Brain microvascular endothelial cell (primary cell): ENCODE data around the gene ARHGAP22.
A peak's percentile ranks its signal among the peaks of the same experiment; 100 is the strongest.

Experiments used
- DNase-seq: peaks from one replicate; pipeline ENCODE4 v3.0.0-alpha.2; 2020
- H3K27ac ChIP-seq: fragments of 250-450 bp; sonication (Bioruptor Pico); 2 replicates; pipeline ENCODE4 v1.5.1; 2020; ENCODE audit warnings: mild to moderate bottlenecking, moderate library complexity
- H3K27me3 ChIP-seq: fragments of 250-450 bp; sonication (Bioruptor Pico); replicated peaks from 2 replicates; pipeline ENCODE4 v1.5.1; 2020; ENCODE audit warnings: mild to moderate bottlenecking
- H3K36me3 ChIP-seq: fragments of 250-450 bp; sonication (Bioruptor Pico); replicated peaks from 2 replicates; pipeline ENCODE4 v1.5.1; 2020; ENCODE audit warnings: mild to moderate bottlenecking
- H3K4me3 ChIP-seq: 2 replicates; pipeline ENCODE4 v1.5.1; 2011; ENCODE audit warnings: low read depth, mild to moderate bottlenecking, control low read depth, low read length, moderate library complexity
- in situ Hi-C: cut with HindIII; loops from 2 replicates; pipeline ENCODE4 v1.10.0; 2017; ENCODE audit warnings: low sequenced_read_pairs, low pct_ligation_motif_present
- TF ChIP-seq, protein P1 (sequence below): IDR thresholded peaks from 2 replicates; pipeline ENCODE4 v1.5.1; 2011; ENCODE audit warnings: low read depth, mild to moderate bottlenecking, moderate library complexity, low read length, control low read depth, inconsistent platforms; ENCODE audit errors: missing control alignments

The ARHGAP22 gene, protein sequence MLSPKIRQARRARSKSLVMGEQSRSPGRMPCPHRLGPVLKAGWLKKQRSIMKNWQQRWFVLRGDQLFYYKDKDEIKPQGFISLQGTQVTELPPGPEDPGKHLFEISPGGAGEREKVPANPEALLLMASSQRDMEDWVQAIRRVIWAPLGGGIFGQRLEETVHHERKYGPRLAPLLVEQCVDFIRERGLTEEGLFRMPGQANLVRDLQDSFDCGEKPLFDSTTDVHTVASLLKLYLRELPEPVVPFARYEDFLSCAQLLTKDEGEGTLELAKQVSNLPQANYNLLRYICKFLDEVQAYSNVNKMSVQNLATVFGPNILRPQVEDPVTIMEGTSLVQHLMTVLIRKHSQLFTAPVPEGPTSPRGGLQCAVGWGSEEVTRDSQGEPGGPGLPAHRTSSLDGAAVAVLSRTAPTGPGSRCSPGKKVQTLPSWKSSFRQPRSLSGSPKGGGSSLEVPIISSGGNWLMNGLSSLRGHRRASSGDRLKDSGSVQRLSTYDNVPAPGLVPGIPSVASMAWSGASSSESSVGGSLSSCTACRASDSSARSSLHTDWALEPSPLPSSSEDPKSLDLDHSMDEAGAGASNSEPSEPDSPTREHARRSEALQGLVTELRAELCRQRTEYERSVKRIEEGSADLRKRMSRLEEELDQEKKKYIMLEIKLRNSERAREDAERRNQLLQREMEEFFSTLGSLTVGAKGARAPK

DNA sequence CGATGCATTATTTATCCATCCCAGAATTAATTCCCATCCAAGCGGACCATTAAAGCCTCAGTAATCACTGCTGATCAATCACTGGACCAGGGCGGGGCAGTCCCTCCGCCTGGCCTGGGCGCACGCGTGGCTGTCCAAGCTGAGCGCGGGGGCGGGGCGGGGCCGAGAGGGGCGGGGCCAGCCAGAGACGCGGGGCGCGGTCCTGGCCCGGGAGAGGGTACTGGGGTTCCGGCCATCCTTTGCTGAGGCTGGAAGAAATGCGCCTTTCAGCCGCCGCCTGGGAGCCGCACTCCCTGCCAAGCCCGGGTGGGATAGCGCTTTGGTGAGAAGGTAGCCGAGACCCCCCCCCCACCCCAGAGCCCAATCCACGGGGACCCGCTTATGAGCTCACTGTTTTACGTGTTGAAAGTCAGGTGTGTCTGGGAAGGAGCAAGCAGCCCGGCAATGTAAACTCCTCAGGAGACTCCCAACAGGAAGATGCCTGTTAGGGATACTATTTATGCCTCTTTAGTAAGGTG lies at the start of gene ARHGAP22:
ARHGAP22 (minus strand) TSS at position 83 of the 518 bp plus-strand sequence. CDS start 277 bp downstream, outside the sequence.
- H3K27ac ChIP-seq = peak within 1 kb of the TSS; percentile 32

DNA sequence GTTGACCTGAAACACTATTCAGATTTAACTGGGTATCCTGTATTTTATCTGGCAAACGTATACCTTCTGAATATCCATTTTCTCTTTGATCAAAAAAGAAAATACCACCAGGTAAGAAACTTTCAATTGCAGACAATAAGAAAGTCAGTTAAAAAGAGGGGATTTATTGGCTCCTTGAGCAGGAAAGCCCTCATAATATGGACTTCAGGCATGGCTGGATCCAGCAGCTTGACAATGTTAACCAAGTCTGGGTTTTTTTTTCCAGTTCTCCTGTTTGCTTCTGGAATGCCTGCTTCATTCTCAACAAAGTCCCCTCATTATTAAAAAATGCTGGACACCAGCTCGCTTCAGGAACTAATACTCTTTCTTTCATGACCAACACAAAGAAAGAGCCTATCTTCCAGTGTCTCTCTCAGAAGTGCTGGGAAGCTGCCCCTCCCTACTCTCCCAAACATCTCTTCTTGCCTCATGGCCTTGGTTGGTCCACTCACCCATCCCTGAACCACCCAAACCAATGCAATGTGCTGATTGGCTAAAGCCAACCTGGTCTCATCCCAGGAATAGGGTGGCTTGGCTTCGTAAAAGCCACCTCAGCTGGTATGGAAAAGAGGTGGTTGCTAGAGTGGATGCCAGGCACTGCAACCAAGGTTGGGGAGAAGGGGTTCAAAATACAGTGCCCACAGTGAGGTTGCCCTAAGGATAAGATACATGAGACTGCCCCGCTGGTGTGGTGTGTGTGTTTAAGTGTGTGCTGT lies 49.2 kb upstream of the ARHGAP22 start:
- TF ChIP-seq, protein P1, sequence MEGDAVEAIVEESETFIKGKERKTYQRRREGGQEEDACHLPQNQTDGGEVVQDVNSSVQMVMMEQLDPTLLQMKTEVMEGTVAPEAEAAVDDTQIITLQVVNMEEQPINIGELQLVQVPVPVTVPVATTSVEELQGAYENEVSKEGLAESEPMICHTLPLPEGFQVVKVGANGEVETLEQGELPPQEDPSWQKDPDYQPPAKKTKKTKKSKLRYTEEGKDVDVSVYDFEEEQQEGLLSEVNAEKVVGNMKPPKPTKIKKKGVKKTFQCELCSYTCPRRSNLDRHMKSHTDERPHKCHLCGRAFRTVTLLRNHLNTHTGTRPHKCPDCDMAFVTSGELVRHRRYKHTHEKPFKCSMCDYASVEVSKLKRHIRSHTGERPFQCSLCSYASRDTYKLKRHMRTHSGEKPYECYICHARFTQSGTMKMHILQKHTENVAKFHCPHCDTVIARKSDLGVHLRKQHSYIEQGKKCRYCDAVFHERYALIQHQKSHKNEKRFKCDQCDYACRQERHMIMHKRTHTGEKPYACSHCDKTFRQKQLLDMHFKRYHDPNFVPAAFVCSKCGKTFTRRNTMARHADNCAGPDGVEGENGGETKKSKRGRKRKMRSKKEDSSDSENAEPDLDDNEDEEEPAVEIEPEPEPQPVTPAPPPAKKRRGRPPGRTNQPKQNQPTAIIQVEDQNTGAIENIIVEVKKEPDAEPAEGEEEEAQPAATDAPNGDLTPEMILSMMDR = no peak
- in situ Hi-C loops = no loop called here
- H3K4me3 ChIP-seq = no peak overlapping the region
- no peak for DNase-seq
- no peak overlapping the region for H3K27ac ChIP-seq
- no peaks in the 10 kb centered on the region for H3K27me3 ChIP-seq
- no peaks in the 10 kb centered on the region for H3K36me3 ChIP-seq

More for the DNA sequence above, at the start of gene ARHGAP22:
- in situ Hi-C loops = no loop called here
- no peaks in the 10 kb centered on the region for H3K27me3 ChIP-seq
- H3K4me3 ChIP-seq = peak within 1 kb of the TSS; percentile 89
- peak; percentile 31 for DNase-seq
- H3K36me3 ChIP-seq = no peaks in the 10 kb centered on the region
- TF ChIP-seq, protein P1 = no peak

DNA sequence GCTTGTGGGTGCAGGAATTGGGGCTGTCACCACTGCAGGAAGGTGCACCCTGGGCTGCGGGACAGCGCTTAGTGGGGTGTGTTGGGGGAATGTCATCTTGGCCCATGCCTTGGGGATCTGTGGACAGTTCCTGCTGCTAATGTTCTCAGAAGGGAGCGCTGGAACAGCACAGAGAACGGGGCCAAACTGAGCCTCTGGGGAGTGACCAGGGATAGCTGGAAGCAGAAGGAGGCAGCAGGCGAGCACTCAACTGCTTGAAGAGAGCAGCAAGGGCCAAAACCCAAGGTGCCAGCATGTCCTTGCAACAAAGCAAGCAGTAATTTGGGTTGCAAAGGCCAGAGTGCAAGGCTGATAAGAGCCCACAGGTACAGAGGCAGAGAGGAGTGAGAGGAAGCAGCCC lies 48.5 kb upstream of the ARHGAP22 start:
- in situ Hi-C loops = no loop called here
- Histone ChIP-seq H3K27me3 (no peaks in the 10 kb centered on the region), H3K36me3 (no peaks in the 10 kb centered on the region), H3K27ac (no peak overlapping the region), H3K4me3 (no peak overlapping the region)
- no peak for DNase-seq
- TF ChIP-seq, protein P1 = no peak

DNA sequence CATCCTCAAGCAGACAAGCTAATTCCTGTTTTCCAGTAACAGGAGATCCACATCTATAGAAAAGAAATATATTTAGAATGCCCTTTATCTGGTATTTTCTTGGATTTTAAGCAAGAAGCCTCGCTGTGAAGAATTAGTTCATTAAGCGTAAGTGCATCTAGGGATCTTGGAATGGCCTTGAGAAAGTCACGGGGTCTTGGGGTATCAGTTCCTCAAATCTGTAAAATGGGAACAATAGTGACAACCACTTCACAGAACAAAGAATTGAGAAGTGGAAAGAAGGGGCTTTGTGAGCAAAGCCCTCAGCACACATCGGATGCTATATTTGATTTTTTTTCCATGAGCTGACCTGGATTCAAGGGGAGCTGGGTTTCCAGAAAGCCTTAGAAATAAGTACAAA lies 47.5 kb upstream of the ARHGAP22 start:
- in situ Hi-C loops = no loop called here
- Histone ChIP-seq H3K27me3 (no peaks in the 10 kb centered on the region), H3K4me3 (no peak overlapping the region), H3K36me3 (no peaks in the 10 kb centered on the region), H3K27ac (no peak overlapping the region)
- DNase-seq = no peak
- TF ChIP-seq, protein P1 = no peak

DNA sequence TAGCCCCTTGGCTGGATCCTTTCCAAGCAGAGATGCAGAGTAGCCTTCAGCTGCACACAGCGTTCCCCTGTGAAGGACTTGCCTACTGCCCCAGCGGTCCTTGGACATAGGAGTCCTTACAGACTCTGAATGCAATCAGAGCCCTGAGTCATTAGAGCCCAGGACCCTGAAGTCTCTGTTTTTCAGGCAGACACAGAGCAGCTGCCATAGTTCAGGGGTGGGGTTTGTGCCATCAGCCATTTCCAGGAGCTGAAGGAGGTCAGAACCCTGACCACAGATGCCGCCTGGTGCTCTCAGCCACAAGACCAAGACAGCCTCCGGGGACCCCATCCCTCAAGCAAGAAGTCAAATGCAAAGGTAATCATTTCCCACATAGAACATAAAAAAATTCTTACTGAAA lies 47.0 kb upstream of the ARHGAP22 start:
- no peaks in the 10 kb centered on the region for H3K36me3 ChIP-seq
- no peak for DNase-seq
- in situ Hi-C loops = no loop called here
- no peaks in the 10 kb centered on the region for H3K27me3 ChIP-seq
- H3K27ac ChIP-seq = no peak overlapping the region
- no peak overlapping the region for H3K4me3 ChIP-seq
- TF ChIP-seq, protein P1 = no peak
